GM13976 (cell line): Measurements from ENCODE around the gene PRDX3.
"Not testable (repeated sequence)": the region's sequence is repeated elsewhere in the genome, so short reads cannot be mapped to it uniquely, and the experiment has no call there.

ENCODE experiments used
- DNase-seq: peaks from one replicate; pipeline ENCODE4 v3.0.0; 2012; ENCODE audit warnings: low spot score
- CTCF ChIP-seq: IDR thresholded peaks from 2 replicates; pipeline ENCODE4 v1.5.1; 2012; ENCODE audit warnings: borderline replicate concordance, mild to moderate bottlenecking; ENCODE audit not compliant: insufficient read depth; ENCODE audit errors: extremely low read depth, missing control alignments, control extremely low read depth
- in situ Hi-C: fragments of 300-500 bp; cut with MboI; formaldehyde crosslinking; loops from one replicate; pipeline ENCODE4 v1.12.0; 2022; ENCODE audit warnings: low sequenced_read_pairs, mixed read lengths, inconsistent platforms; ENCODE audit not compliant: unreplicated experiment

PRDX3 gene

GRCh38 chr10:119189811-119190282 is 11.2 kb upstream of the PRDX3 start:
- DNase-seq = no peak
- in situ Hi-C loops = loop anchor here (10.0 kb wide), 1 partner anchor 225 kb away; no protein-coding TSS in a partner anchor
- no peak for TF ChIP-seq CTCF

GRCh38 chr10:119183664-119184412 is 5.2 kb upstream of the PRDX3 start:
- in situ Hi-C loops = no loop called here
- no peak for DNase-seq
- no peak for TF ChIP-seq CTCF

DNA sequence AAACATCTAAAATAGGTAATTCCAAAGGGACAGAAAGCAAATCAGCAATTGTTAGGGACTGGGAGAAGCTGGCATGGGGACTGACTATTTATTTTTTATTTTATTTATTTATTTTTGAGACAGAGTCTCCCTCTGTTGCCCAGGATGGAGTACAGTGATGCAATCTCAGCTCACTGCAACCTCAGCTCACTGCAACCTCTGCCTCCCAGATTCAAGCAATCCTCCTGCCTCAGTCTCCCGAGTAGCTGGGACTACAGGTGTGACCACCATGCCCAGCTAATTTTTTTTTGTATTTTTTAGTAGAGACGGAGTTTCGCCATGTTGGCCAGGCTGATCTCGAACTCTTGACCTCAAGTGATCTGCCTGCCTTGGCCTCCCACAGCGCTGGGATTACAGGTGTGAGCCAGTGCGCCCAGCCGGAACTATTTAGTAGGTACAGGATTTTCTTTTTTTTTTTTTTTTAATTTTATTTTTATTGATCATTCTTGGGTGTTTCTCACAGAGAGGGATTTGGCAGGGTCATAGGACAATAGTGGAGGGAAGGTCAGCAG is 2.3 kb upstream of the PRDX3 start:
- DNase-seq, in situ Hi-C loops: not testable (repeated sequence)

DNA sequence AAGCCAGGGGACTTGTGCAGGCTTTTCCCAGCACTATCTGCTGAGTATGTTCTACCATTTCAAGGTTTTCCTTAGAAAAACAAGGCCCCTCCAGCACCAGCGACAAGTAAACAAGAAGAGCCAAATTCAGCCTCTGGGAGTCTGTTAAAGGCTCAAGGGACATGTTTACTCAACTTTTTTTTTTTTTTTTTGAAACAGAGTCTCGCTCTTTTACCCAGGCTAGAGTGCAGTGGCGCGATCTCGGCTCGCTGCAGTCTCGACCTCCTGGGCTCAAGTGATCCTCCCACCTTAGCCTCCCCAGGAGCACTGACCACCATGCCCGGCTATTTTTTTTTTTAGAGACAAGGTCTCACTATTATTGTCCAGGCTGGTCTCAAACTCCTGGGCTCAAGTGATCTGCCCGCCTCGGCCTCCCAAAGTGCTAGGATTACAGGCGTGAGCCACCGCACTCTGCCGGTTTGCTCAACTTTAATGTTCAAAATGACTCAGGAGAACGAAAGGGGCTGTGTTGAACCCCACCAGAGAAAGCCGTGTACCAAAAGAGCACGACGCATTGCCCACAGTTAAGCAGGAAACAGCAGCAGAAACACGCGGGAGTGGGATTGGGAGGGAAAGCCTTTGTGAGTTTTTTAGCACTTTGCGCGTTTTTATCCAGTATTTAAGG is 772 bp downstream of the PRDX3 start:
- in situ Hi-C loops = no loop called here
- DNase-seq = no peak
- no peak for TF ChIP-seq CTCF

- in situ Hi-C loops = no loop called here
- TF ChIP-seq CTCF = no peak
- DNase-seq = no peak
Observed at GRCh38 chr10:119176166-119176565, 2.4 kb downstream of the PRDX3 start.

DNA sequence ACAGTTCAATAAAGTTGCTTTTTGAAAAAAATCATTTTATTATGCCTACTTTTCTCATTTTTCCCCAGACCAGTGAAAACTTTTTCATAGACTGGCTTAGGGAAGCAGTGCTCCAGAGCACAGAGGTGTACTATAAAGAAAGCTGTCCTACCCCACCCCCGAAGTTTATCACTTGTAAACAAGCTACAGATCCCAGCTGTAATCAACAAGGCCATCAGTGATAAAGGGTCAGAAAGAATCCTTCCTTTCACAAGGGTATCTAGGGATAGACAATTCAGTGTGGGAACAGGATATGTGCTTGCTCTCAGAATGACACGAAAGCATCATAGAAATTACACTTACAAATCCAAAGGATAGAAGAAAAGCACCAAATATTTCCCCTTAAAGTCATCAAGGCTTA is 4.5 kb downstream of the PRDX3 start:
- no peak for TF ChIP-seq CTCF
- no peak for DNase-seq
- in situ Hi-C loops = no loop called here

DNA sequence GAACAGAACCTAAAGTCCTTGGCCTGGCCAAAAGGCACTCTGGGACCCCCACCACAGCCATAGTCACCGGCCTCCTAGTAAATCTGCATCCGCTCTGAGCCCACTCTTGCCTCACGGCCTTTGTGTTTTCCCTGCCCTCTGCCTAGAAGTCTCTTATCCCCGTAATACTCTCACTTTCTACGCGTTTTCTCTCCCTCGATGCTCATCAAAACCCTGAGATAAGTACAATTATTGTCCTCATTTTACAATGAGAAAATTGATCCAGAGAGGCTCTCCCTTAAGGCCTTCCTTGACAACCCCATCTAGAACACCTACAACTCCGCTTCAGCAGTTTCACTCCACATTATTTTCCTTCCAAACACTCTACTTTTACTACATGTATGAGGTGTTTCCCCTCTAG is 11.6 kb downstream of the PRDX3 start:
- in situ Hi-C loops = no loop called here
- DNase-seq = no peak
- no peak for TF ChIP-seq CTCF
